T-cell (primary cell): Measurements from ENCODE around the gene MCRIP1. TPM values are rescaled to one million over a fixed set of nuclear protein-coding genes. Genes with fewer than 3 reads are reported as not detected.

Experiments
- ATAC-seq, 4 experiments: fragments of 200-7000 bp in 3 of 4; fragments of 150-1000 bp in 1 of 4; cut with Tn5 transposase; replicated peaks in 1 of 4; 1 replicate in 3 of 4; 2 replicates in 1 of 4; pipeline ENCODE4 v1.10.0; 2021; ENCODE audit warnings: moderate library complexity in 3 of 4, mild to moderate bottlenecking in 2 of 4, moderate number of reproducible peaks in 1 of 4
- CTCF ChIA-PET, 2 donors: fragments of 300-600 bp; sonication (Branson Sonifier 250); formaldehyde crosslinking; loops; one replicate each; lab custom pipeline; 2022; ENCODE audit warnings: antibody characterized with exemption in 2 of 2; lab: Charles Lee
- POLR2A ChIA-PET, 2 donors: fragments of 300-600 bp; sonication (Branson Sonifier 250); formaldehyde crosslinking; loops; one replicate each; lab custom pipeline; 2022; ENCODE audit warnings: antibody characterized with exemption in 2 of 2; lab: Charles Lee
- DNase-seq, 35 experiments: peaks; one replicate each; pipeline versions ENCODE4 v3.0.0 to v3.0.0-alpha.2; 2013 to 2023
- H3K27ac ChIP-seq: one replicate; pipeline ENCODE4 v1.5.1; 2013; ENCODE audit warnings: low read length
- H3K27me3 ChIP-seq, 2 experiments: replicated peaks in 1 of 2; 1 replicate in 1 of 2; 2 replicates in 1 of 2; pipeline versions ENCODE4 v1.6.1 to v1.7.0; 2013; ENCODE audit warnings: low read length in 1 of 2, mixed read lengths in 1 of 2; ENCODE audit not compliant: control insufficient read depth in 2 of 2, insufficient read depth in 2 of 2; ENCODE audit errors: extremely low read depth in 1 of 2
- H3K36me3 ChIP-seq, 2 donors: 1 replicate in 1 of 2; 2 replicates in 1 of 2; pipeline versions ENCODE4 v1.6.1 to v1.7.0; 2013; ENCODE audit warnings: low read length in 1 of 2; ENCODE audit not compliant: control insufficient read depth in 2 of 2, insufficient read depth in 1 of 2; ENCODE audit errors: extremely low read depth in 1 of 2
- H3K4me1 ChIP-seq, 2 experiments: 1 replicate in 1 of 2; 2 replicates in 1 of 2; pipeline versions ENCODE4 v1.6.1 to v1.7.0; 2013; ENCODE audit warnings: low read length in 2 of 2, mixed read lengths in 1 of 2; ENCODE audit not compliant: insufficient read depth in 2 of 2, control insufficient read depth in 1 of 2; ENCODE audit errors: extremely low read depth in 1 of 2
- H3K4me3 ChIP-seq, 2 donors: 1 replicate in 1 of 2; 2 replicates in 1 of 2; pipeline versions ENCODE4 v1.5.1 to v1.7.0; 2013; ENCODE audit warnings: mild to moderate bottlenecking in 2 of 2, low read length in 1 of 2, moderate library complexity in 1 of 2; ENCODE audit not compliant: control insufficient read depth in 1 of 2; ENCODE audit errors: extremely low read depth in 1 of 2
- H3K9me3 ChIP-seq: 2 replicates; pipeline ENCODE4 v1.7.0; 2013
- H3K27ac Mint-ChIP-seq, 2 donors: one replicate each; pipeline ENCODE4 v1.8.0; 2020 to 2021; ENCODE audit warnings: mild to moderate bottlenecking in 2 of 2, mixed read lengths in 2 of 2
- H3K27me3 Mint-ChIP-seq, 2 donors: one replicate each; pipeline ENCODE4 v1.8.0; 2021 to 2022; ENCODE audit warnings: mixed read lengths in 2 of 2
- H3K36me3 Mint-ChIP-seq: one replicate; pipeline ENCODE4 v1.8.0; 2021; ENCODE audit warnings: mixed read lengths
- H3K4me1 Mint-ChIP-seq, 3 donors: one replicate each; pipeline ENCODE4 v1.8.0; 2020 to 2022; ENCODE audit warnings: mixed read lengths in 3 of 3, mild to moderate bottlenecking in 1 of 3
- H3K4me3 Mint-ChIP-seq, 3 donors: one replicate each; pipeline ENCODE4 v1.8.0; 2020 to 2022; ENCODE audit warnings: mild to moderate bottlenecking in 3 of 3, mixed read lengths in 3 of 3, moderate library complexity in 3 of 3
- H3K9me3 Mint-ChIP-seq, 3 donors: one replicate each; pipeline ENCODE4 v1.8.0; 2020 to 2022; ENCODE audit warnings: mixed read lengths in 3 of 3
- WGBS: methylation state at CpG from one replicate; pipeline ENCODE4 v1.1.5; 2013; ENCODE audit warnings: missing lambda C conversion rate; ENCODE audit not compliant: insufficient coverage; 5-methylcytosine and 5-hydroxymethylcytosine counted together
- total RNA-seq, 35 experiments: library from RNA in 6 of 35; stranded (reverse) in 6 of 35; fragments of 120-200 nt in 1 of 35; gene quantifications; one replicate each; pipeline versions ENCODE4 v1.2.1 to v1.2.4 and lab custom pipeline; 2013 to 2026

Gene MCRIP1
- total RNA-seq, 5 donors from 2014 or later (not counting 1 experiment from before 2014, with no cell fraction given): 46.4 to 92.4 (median 77.1) TPM

DNA sequence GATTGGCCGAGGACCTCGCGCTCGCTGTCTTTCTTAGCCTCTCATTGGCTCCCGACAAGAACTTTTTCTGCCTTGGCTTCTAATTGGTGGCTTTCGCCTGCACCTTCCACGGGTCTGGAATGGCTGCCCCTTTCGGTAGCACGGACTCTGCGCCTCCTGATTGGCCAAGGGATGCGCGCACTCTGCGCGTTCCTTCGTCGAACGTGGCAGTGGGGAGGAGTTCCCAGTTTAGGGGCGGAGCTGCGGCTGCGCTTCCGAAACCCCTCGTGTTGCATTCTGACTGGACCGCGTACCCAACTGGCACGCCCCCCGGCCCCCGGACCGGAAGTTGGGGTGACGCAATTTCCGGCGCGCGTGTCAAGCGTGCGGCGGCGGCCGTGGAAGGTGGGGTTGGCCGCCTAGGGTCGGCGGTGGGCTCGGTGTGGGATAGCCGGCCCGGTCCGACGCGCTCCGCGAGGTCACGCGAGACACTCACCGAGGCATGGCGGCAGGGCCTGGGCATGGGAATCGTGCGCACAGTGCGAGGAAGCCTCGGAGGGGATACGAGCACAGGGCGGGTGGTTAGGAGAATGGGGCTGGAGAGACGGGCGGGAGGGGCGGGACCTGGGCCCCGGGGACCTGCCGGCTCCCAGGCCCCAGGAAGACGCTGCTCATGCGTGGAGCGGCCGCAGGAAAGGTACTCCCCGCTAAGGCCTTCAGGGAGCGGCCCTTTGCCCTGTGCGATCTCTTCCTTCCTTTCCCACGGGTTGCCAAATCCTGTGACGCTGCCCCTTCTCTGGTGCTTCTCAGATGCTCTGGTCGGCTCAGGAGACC, 27.9 kb upstream of the MCRIP1 start:
- WGBS: under 1% methylated on average over 74 of the region's 74 CpGs
- ChIA-PET CTCF (interaction anchor here (0.7 kb wide), 2 partner anchors 58 to 190 kb away, joined by 3 to 5 read pairs; no protein-coding TSS in a partner anchor), POLR2A (no interaction called here)
- peak overlapping the region; percentile 90 to 91 for H3K27ac Mint-ChIP-seq
- H3K4me3 Mint-ChIP-seq: peak overlapping the region; percentile 84 to 88 (median 85)
- peaks cover 30 to 56% (median 46%) of the 10 kb centered on the region in 3 donors for H3K4me1 Mint-ChIP-seq
- H3K27ac ChIP-seq: peak overlapping the region; percentile 92
- peak; percentile 84 to 90 (median 86) for ATAC-seq
- no peaks in the 10 kb centered on the region for H3K9me3 Mint-ChIP-seq
- no peaks in the 10 kb centered on the region for H3K9me3 ChIP-seq
- peaks cover 12 to 28% of the 10 kb centered on the region in 2 donors for H3K36me3 ChIP-seq
- peaks cover 10 to 50% of the 10 kb centered on the region in 2 experiments for H3K4me1 ChIP-seq
- H3K36me3 Mint-ChIP-seq: peaks cover 13% of the 10 kb centered on the region
- peak; percentile 98 to 100 (median 99) for DNase-seq
- no peaks in the 10 kb centered on the region for H3K27me3 Mint-ChIP-seq
- H3K4me3 ChIP-seq: peak overlapping the region; percentile 67 to 71
- no peaks in the 10 kb centered on the region for H3K27me3 ChIP-seq

DNA sequence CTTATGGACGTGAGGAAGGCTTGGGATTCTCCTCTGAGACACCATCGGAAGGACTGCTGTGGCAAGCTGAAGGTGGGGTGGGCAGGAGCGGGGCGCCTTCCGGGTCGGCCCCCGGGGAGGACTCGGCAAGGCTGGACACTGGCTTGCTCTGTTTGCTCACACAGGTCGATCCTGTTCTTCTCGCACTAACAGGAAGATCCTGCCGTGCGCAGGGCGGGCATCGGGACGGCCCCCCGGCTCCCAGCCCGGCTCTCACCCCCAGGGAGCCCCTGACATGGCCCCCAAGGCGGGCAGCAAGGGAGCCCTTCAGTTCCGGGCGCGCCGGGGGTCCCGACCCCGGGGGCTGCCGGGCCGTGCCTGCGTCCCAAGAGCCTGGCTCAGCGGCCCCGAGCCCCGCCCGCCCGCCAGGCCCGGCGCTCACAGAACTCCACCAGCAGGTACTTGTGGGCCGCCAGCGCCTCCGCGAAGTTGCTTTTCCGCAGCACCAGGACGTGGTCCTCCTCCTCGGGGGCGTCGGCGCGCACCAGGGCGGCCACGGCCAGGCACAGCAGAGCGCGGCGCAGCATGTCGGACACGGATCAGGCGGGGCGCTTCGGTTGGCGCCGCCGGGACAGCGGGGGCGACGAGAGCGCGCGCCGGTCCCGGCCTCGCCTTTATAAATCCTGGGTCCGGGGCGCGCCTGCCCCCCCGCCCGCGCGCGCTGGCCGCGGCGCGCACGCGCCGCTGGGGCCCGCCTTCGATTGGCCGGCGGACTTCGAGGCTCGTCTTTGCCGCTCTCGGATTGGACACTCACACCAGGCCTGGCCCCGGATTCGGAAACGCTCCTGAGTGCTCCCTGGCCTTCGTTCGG, 27.0 kb upstream of the MCRIP1 start, which contains the start of gene P4HB:
TSS of gene P4HB (minus strand) at position 630 of the 850 bp plus-strand sequence. CDS start at position 566, 64 bp downstream.
- H3K4me3 ChIP-seq: peak within 1 kb of the TSS; percentile 67 to 71
- H3K27me3 Mint-ChIP-seq: no peaks in the 10 kb centered on the region
- peak within 1 kb of the TSS; percentile 84 to 88 (median 85) for H3K4me3 Mint-ChIP-seq
- peaks cover 18% of the 10 kb centered on the region for H3K36me3 Mint-ChIP-seq
- POLR2A ChIA-PET: interaction anchor here in 1 of 2 donors (0.5 kb wide), 1 partner anchor 13 kb away, joined by 8 read pairs; no protein-coding TSS in a partner anchor
- peaks cover 30 to 53% (median 46%) of the 10 kb centered on the region in 3 donors for H3K4me1 Mint-ChIP-seq
- no peaks in the 10 kb centered on the region for H3K9me3 Mint-ChIP-seq
- DNase-seq (peak in 1 of 35 experiments; percentile 11), ATAC-seq (peak in 3 of 4 experiments; percentile 27 to 29 (median 27))
- peak within 1 kb of the TSS; percentile 92 for H3K27ac ChIP-seq
- peak within 1 kb of the TSS; percentile 90 to 91 for H3K27ac Mint-ChIP-seq
- WGBS: under 1% methylated on average over 93 of the region's 95 CpGs
- H3K9me3 ChIP-seq: no peaks in the 10 kb centered on the region
- peaks cover 10 to 52% of the 10 kb centered on the region in 2 experiments for H3K4me1 ChIP-seq
- H3K27me3 ChIP-seq: no peaks in the 10 kb centered on the region
- CTCF ChIA-PET: no interaction called here
- H3K36me3 ChIP-seq: peaks cover 16 to 34% of the 10 kb centered on the region in 2 donors

GRCh38 chr17:81858967-81859905, 26.1 kb upstream of the MCRIP1 start:
- Mint-ChIP-seq H3K9me3 (no peaks in the 10 kb centered on the region), H3K4me3 (peak overlapping the region; percentile 84 to 88 (median 85)), H3K27me3 (no peaks in the 10 kb centered on the region), H3K4me1 (peaks cover 30 to 53% (median 46%) of the 10 kb centered on the region in 3 donors), H3K27ac (peak overlapping the region; percentile 82 to 83), H3K36me3 (peaks cover 18% of the 10 kb centered on the region)
- 80% methylated on average over 18 of the region's 23 CpGs for WGBS
- Histone ChIP-seq H3K27me3 (no peaks in the 10 kb centered on the region), H3K27ac (peak overlapping the region; percentile 6), H3K9me3 (no peaks in the 10 kb centered on the region), H3K36me3 (peaks cover 11 to 43% of the 10 kb centered on the region in 2 donors), H3K4me1 (peaks cover 10 to 52% of the 10 kb centered on the region in 2 experiments), H3K4me3 (peak overlapping the region; percentile 51 to 66)
- POLR2A ChIA-PET: interaction anchor here (0.5 kb wide), 2 partner anchors 14 to 26 kb away, joined by 3 to 8 read pairs; partner anchors contain the start of gene MCRIP1 (in 1 of the 2)
- CTCF ChIA-PET: no interaction called here
- ATAC-seq (no peak), DNase-seq (no peak)

- Histone ChIP-seq H3K27ac (no peak overlapping the region), H3K9me3 (no peaks in the 10 kb centered on the region), H3K4me3 (no peak overlapping the region), H3K27me3 (no peaks in the 10 kb centered on the region), H3K4me1 (peaks cover 10 to 47% of the 10 kb centered on the region in 2 experiments), H3K36me3 (peaks cover 15 to 45% of the 10 kb centered on the region in 2 donors)
- Mint-ChIP-seq H3K9me3 (no peaks in the 10 kb centered on the region), H3K36me3 (peaks cover 20% of the 10 kb centered on the region), H3K27me3 (no peaks in the 10 kb centered on the region), H3K4me1 (peaks cover 26 to 49% (median 40%) of the 10 kb centered on the region in 3 donors), H3K4me3 (peak overlapping the region; percentile 84 to 88 (median 85)), H3K27ac (no peak overlapping the region)
- DNase-seq (no peak), ATAC-seq (no peak)
- ChIA-PET POLR2A (interaction anchor here in 1 of 2 donors (0.7 kb wide), 1 partner anchor 290 kb away, joined by 14 read pairs; no protein-coding TSS in a partner anchor), CTCF (no interaction called here)
- WGBS: 88% methylated on average over 27 of the region's 30 CpGs
Observed at GRCh38 chr17:81858170-81858966, 25.3 kb upstream of the MCRIP1 start.
